ENCODE results near the gene KLHL18. TPM values are rescaled to one million over a fixed set of nuclear protein-coding genes. Genes with fewer than 3 reads are reported as not detected.

Gene KLHL18
- total and polyA plus RNA-seq, 5 donors, result 25.3 to 67.2 (median 33.8) TPM

Other genes starting within 250 kb of the KLHL18 start
- 10 to 100 TPM; 28.4 to 35.6 (median 32.0) TPM for gene SETD2, start 118.8 kb upstream of the KLHL18 start, total RNA-seq
- gene SETD2, start 118.8 kb upstream of the KLHL18 start, polyA plus RNA-seq, result 10.3 TPM
- gene KIF9, start 145 bp upstream of the KLHL18 start, total RNA-seq, result 1 to 10 TPM; 6.8 to 9.9 (median 8.8) TPM
- 13.2 TPM for gene KIF9, start 145 bp upstream of the KLHL18 start, polyA plus RNA-seq
- gene PTPN23, start 98.1 kb downstream of the KLHL18 start, total RNA-seq, result 10 to 100 TPM; 17.7 to 23.0 (median 18.0) TPM
- 14.1 TPM for gene PTPN23, start 98.1 kb downstream of the KLHL18 start, polyA plus RNA-seq
- 10 to 100 TPM; 38.4 to 46.6 (median 44.0) TPM for gene SCAP, start 193.0 kb downstream of the KLHL18 start, total RNA-seq
- 31.1 TPM for gene SCAP, start 193.0 kb downstream of the KLHL18 start, polyA plus RNA-seq
- 10 to 100 TPM; 15.3 to 25.5 (median 22.6) TPM for gene ELP6, start 230.8 kb downstream of the KLHL18 start, total RNA-seq
- gene ELP6, start 230.8 kb downstream of the KLHL18 start, polyA plus RNA-seq, result 28.7 TPM